Neuronal stem cell (in vitro differentiated cells): ENCODE measurements around the gene AP1B1.
"Not testable (repeated sequence)": the region's sequence is repeated elsewhere in the genome, so short reads cannot be mapped to it uniquely, and the experiment has no call there.

Experiments used
- DNase-seq: peaks from one replicate; pipeline ENCODE4 v3.0.0-alpha.2; 2013; ENCODE audit warnings: low spot score
- H2AFZ ChIP-seq: one replicate; pipeline ENCODE4 v1.6.1; 2013; ENCODE audit warnings: mild to moderate bottlenecking, low read length, inconsistent platforms
- H2AK5ac ChIP-seq: 2 replicates; pipeline ENCODE4 v1.6.1; 2013; ENCODE audit warnings: low read depth, mild to moderate bottlenecking, inconsistent platforms, low read length, moderate library complexity, mixed read lengths
- H2BK120ac ChIP-seq: 2 replicates; pipeline ENCODE4 v1.6.1; 2013; ENCODE audit warnings: low read depth, mild to moderate bottlenecking, inconsistent platforms, low read length, moderate library complexity, mixed read lengths
- H2BK12ac ChIP-seq: one replicate; pipeline ENCODE4 v1.6.1; 2013; ENCODE audit warnings: low read length, inconsistent platforms
- H2BK15ac ChIP-seq: 2 replicates; pipeline ENCODE4 v1.6.1; 2013; ENCODE audit warnings: mild to moderate bottlenecking, low read length, inconsistent platforms, mixed read lengths
- H2BK5ac ChIP-seq: one replicate; pipeline ENCODE4 v1.6.1; 2013; ENCODE audit warnings: inconsistent platforms, mild to moderate bottlenecking, low read length, moderate library complexity
- H3K14ac ChIP-seq: one replicate; pipeline ENCODE4 v1.6.1; 2013; ENCODE audit warnings: low read length, inconsistent platforms
- H3K18ac ChIP-seq: 2 replicates; pipeline ENCODE4 v1.6.1; 2013; ENCODE audit warnings: low read length, inconsistent platforms
- H3K23ac ChIP-seq: 2 replicates; pipeline ENCODE4 v1.6.1; 2013; ENCODE audit warnings: low read depth, mild to moderate bottlenecking, mixed read lengths, low read length, inconsistent platforms; ENCODE audit not compliant: poor library complexity
- H3K27ac ChIP-seq: replicated peaks from 3 replicates; pipeline ENCODE4 v1.5.1; 2013; ENCODE audit warnings: low read length, inconsistent platforms
- H3K27me3 ChIP-seq, 3 experiments: 2 replicates each; pipeline ENCODE4 v1.6.1; 2013; ENCODE audit warnings: low read length in 3 of 3, mild to moderate bottlenecking in 2 of 3, inconsistent platforms in 1 of 3, low read depth in 1 of 3, mixed read lengths in 1 of 3, moderate library complexity in 1 of 3; ENCODE audit not compliant: control insufficient read depth in 3 of 3, insufficient read depth in 3 of 3
- H3K36me3 ChIP-seq, 2 donors: replicated peaks in 1 of 2; 2 replicates each; pipeline ENCODE4 v1.6.1; 2013; ENCODE audit warnings: low read length in 2 of 2; ENCODE audit not compliant: control insufficient read depth in 2 of 2, insufficient read depth in 2 of 2
- H3K4ac ChIP-seq: 2 replicates; pipeline ENCODE4 v1.6.1; 2013; ENCODE audit warnings: inconsistent platforms, mild to moderate bottlenecking, low read length, moderate library complexity
- H3K4me1 ChIP-seq, 2 donors: 1 replicate in 1 of 2; 2 replicates in 1 of 2; pipeline ENCODE4 v1.6.1; 2013; ENCODE audit warnings: low read length in 2 of 2, low read depth in 1 of 2; ENCODE audit not compliant: control insufficient read depth in 2 of 2, insufficient read depth in 1 of 2
- H3K4me2 ChIP-seq: one replicate; pipeline ENCODE4 v1.6.1; 2013; ENCODE audit warnings: mild to moderate bottlenecking, low read length, inconsistent platforms; ENCODE audit not compliant: insufficient read depth, poor library complexity, severe bottlenecking
- H3K4me3 ChIP-seq, 2 donors: 2 replicates each; pipeline ENCODE4 v1.5.1; 2013; ENCODE audit warnings: low read length in 2 of 2, mild to moderate bottlenecking in 2 of 2, inconsistent platforms in 1 of 2, moderate library complexity in 1 of 2
- H3K79me1 ChIP-seq: one replicate; pipeline ENCODE4 v1.6.1; 2013; ENCODE audit warnings: low read depth, mild to moderate bottlenecking, inconsistent platforms, low read length, moderate library complexity
- H3K9ac ChIP-seq: one replicate; pipeline ENCODE4 v1.6.1; 2013; ENCODE audit warnings: mild to moderate bottlenecking, low read depth, low read length, inconsistent platforms; ENCODE audit not compliant: poor library complexity
- H3K9me3 ChIP-seq, 2 donors: replicated peaks in 1 of 2; 2 replicates each; pipeline versions ENCODE3 to v1.6.1; 2013; ENCODE audit warnings: low read length in 2 of 2, mild to moderate bottlenecking in 2 of 2, inconsistent platforms in 1 of 2, low read depth in 1 of 2, mixed read lengths in 1 of 2, moderate library complexity in 1 of 2; ENCODE audit not compliant: control insufficient read depth in 2 of 2, insufficient read depth in 1 of 2
- H4K8ac ChIP-seq: one replicate; pipeline ENCODE4 v1.6.1; 2013; ENCODE audit warnings: low read depth, mild to moderate bottlenecking, inconsistent platforms, low read length, moderate library complexity
- H4K91ac ChIP-seq: one replicate; pipeline ENCODE4 v1.6.1; 2013; ENCODE audit warnings: low read length, low read depth, mild to moderate bottlenecking, inconsistent platforms; ENCODE audit not compliant: poor library complexity
- WGBS, 2 donors: extraction: QIAGEN DNeasy Blood & Tissue Kit; methylation state at CpG; one replicate each; pipeline ENCODE4 v1.1.7; 2013; ENCODE audit warnings: missing lambda C conversion rate in 2 of 2, mixed read lengths in 1 of 2; ENCODE audit not compliant: insufficient read length in 2 of 2, insufficient replicate concordance in 1 of 2; ENCODE audit errors: extremely low coverage in 2 of 2; 5-methylcytosine and 5-hydroxymethylcytosine counted together

Gene AP1B1

DNA sequence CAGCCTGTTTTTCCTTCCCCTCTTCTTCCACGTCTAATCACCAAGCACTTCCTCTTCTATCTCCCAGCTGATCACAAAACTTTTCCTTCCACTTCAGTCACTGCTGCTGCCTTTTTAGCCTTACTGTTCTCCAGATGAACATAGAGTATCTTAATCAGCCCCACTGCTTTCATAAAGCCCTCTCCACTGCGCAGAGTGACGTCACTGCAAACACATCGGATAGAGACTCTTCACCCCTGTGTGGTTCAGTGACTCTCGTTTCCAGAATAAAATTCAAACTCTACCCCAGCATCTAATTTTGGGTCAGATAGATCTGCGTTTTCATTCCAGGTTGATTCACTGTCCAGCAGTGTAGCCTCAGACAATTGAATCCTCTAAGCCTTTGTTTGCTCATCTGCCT lies 13.2 kb upstream of the AP1B1 start:
- H2BK12ac ChIP-seq, H3K36me3 ChIP-seq, H2BK5ac ChIP-seq, DNase-seq, H3K4me3 ChIP-seq, H3K79me1 ChIP-seq, H3K27ac ChIP-seq, H2BK120ac ChIP-seq, H3K14ac ChIP-seq, H4K8ac ChIP-seq, H3K4ac ChIP-seq, H3K9me3 ChIP-seq, H2AFZ ChIP-seq, H2AK5ac ChIP-seq, H4K91ac ChIP-seq, H3K27me3 ChIP-seq, H3K4me2 ChIP-seq, H3K23ac ChIP-seq, H3K18ac ChIP-seq, H3K9ac ChIP-seq, H2BK15ac ChIP-seq, H3K4me1 ChIP-seq: not testable (repeated sequence)
- WGBS, 2 donors = no CpG with 5 or more reads among the region's 6 CpGs

DNA sequence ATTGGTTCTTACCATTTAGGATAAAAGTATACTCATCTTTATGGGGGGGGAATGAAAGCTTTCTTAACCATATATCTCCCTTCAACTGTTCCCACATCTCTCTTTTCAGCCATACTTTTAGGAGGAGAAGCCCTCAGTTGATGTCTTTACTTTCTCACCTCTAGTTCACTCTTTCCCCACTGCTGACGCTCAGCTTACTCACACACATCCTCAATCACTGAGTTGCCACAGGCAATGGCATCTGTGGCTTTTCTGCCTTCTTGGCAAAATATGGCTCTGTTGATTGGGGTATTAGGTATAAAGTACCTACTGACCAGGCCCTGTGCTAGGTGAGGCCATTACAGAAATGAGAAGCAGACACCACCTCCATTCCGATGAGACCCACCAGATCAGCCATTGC lies 12.2 kb upstream of the AP1B1 start:
- WGBS, 2 donors = no CpG with 5 or more reads among the region's 2 CpGs
- H3K27me3 ChIP-seq = peaks cover 0 to 3% (median 0%) of the 10 kb centered on the region in 3 experiments
- no peak overlapping the region for H3K27ac ChIP-seq
- no peak overlapping the region for H3K14ac ChIP-seq
- H3K4me3 ChIP-seq = no peak overlapping the region
- H2BK5ac ChIP-seq = no peak overlapping the region
- H2BK120ac ChIP-seq = no peak overlapping the region
- H3K36me3 ChIP-seq = no peaks in the 10 kb centered on the region
- no peak overlapping the region for H3K18ac ChIP-seq
- no peak overlapping the region for H2AK5ac ChIP-seq
- no peak overlapping the region for H3K4me2 ChIP-seq
- no peak overlapping the region for H2BK15ac ChIP-seq
- H3K4me1 ChIP-seq = no peaks in the 10 kb centered on the region
- H2AFZ ChIP-seq = no peak overlapping the region
- H4K8ac ChIP-seq = no peak overlapping the region
- no peaks in the 10 kb centered on the region for H3K9me3 ChIP-seq
- H3K79me1 ChIP-seq = no peaks in the 10 kb centered on the region
- no peak overlapping the region for H3K23ac ChIP-seq
- H4K91ac ChIP-seq = no peak overlapping the region
- no peak for DNase-seq
- H3K9ac ChIP-seq = no peak overlapping the region
- no peak overlapping the region for H3K4ac ChIP-seq
- no peak overlapping the region for H2BK12ac ChIP-seq

- H2BK15ac ChIP-seq = no peak overlapping the region
- no peaks in the 10 kb centered on the region for H3K36me3 ChIP-seq
- no peak overlapping the region for H3K18ac ChIP-seq
- no peak overlapping the region for H4K8ac ChIP-seq
- no peak overlapping the region for H2BK12ac ChIP-seq
- no peak overlapping the region for H3K4ac ChIP-seq
- H3K4me1 ChIP-seq = no peaks in the 10 kb centered on the region
- no peaks in the 10 kb centered on the region for H3K79me1 ChIP-seq
- no peaks in the 10 kb centered on the region for H3K27me3 ChIP-seq
- H4K91ac ChIP-seq = no peak overlapping the region
- no peak overlapping the region for H2BK5ac ChIP-seq
- no peak overlapping the region for H3K4me3 ChIP-seq
- WGBS, 2 donors = no CpG with 5 or more reads among the region's 6 CpGs
- no peak overlapping the region for H3K4me2 ChIP-seq
- no peak overlapping the region for H3K23ac ChIP-seq
- no peak overlapping the region for H2AK5ac ChIP-seq
- DNase-seq = no peak
- no peak overlapping the region for H3K27ac ChIP-seq
- H3K14ac ChIP-seq = no peak overlapping the region
- no peak overlapping the region for H2BK120ac ChIP-seq
- H3K9ac ChIP-seq = no peak overlapping the region
- no peak overlapping the region for H2AFZ ChIP-seq
- H3K9me3 ChIP-seq = no peaks in the 10 kb centered on the region
Observed at GRCh38 chr22:29397791-29398190, 9.4 kb upstream of the AP1B1 start.

- Histone ChIP-seq H2AK5ac (no peak overlapping the region), H2BK15ac (no peak overlapping the region), H3K9me3 (no peaks in the 10 kb centered on the region), H3K4me2 (no peak overlapping the region), H3K4me3 (no peak overlapping the region), H3K79me1 (no peaks in the 10 kb centered on the region), H3K36me3 (no peaks in the 10 kb centered on the region), H3K4me1 (no peaks in the 10 kb centered on the region), H3K27me3 (no peaks in the 10 kb centered on the region), H3K9ac (no peak overlapping the region), H3K23ac (no peak overlapping the region), H2BK12ac (no peak overlapping the region), H4K91ac (no peak overlapping the region), H3K14ac (no peak overlapping the region), H3K27ac (no peak overlapping the region), H4K8ac (no peak overlapping the region), H2BK120ac (no peak overlapping the region), H2BK5ac (no peak overlapping the region), H2AFZ (no peak overlapping the region), H3K4ac (no peak overlapping the region), H3K18ac (no peak overlapping the region)
- no peak for DNase-seq
- no CpG with 5 or more reads among the region's 2 CpGs for WGBS, 2 donors
Observed at GRCh38 chr22:29396126-29396525, 7.8 kb upstream of the AP1B1 start.
